Lower lobe of right lung (tissue), 2 donors: ENCODE data around the gene MAP3K2. TPM values are rescaled to one million over a fixed set of nuclear protein-coding genes. Genes with fewer than 3 reads are reported as not detected.

Source experiments
- ATAC-seq, 2 donors: fragments of 200-7000 bp; cut with Tn5 transposase; one replicate each; pipeline ENCODE4 v1.9.1; 2020 to 2022; ENCODE audit warnings: mild to moderate bottlenecking in 2 of 2, moderate library complexity in 2 of 2
- DNase-seq: peaks from one replicate; pipeline ENCODE4 v3.0.0-alpha.2; 2020
- H3K27ac ChIP-seq: fragments of 200-600 bp; one replicate; pipeline ENCODE4 v1.8.0; 2022
- H3K27me3 ChIP-seq: fragments of 200-600 bp; one replicate; pipeline ENCODE4 v1.8.0; 2022; ENCODE audit warnings: low read depth
- H3K36me3 ChIP-seq: fragments of 200-600 bp; one replicate; pipeline ENCODE4 v1.8.0; 2022; ENCODE audit warnings: mild to moderate bottlenecking
- H3K4me1 ChIP-seq: fragments of 200-600 bp; one replicate; pipeline ENCODE4 v1.8.0; 2022
- H3K4me3 ChIP-seq: fragments of 200-600 bp; one replicate; pipeline ENCODE4 v1.8.0; 2022; ENCODE audit warnings: mild to moderate bottlenecking
- H3K9me3 ChIP-seq: fragments of 200-600 bp; one replicate; pipeline ENCODE4 v1.8.0; 2022
- intact Hi-C: fragments of 100-400 bp; cut with DNase I; formaldehyde crosslinking; loops from one replicate; pipeline ENCODE4 v1.11.0; 2022
- total RNA-seq: library from RNA; stranded (reverse); fragmentation: NEBNext Ultra II Directional; extraction: Animal tissue kit (Norgen Biotek cat#: 25700); gene quantifications from one replicate; pipeline ENCODE4 v1.2.1, GENCODE V29; 2021
- TF ChIP-seq, protein P1 (sequence below): fragments of 200-600 bp; IDR thresholded peaks from one replicate; pipeline ENCODE4 v1.8.0; 2022; ENCODE audit warnings: antibody characterized with exemption, mild to moderate bottlenecking
- donor health status: DM: no; HTN: yes; CAD: no; lungs with severe emphysema.

MAP3K2 gene
- total RNA-seq, 1 donor from 2014 or later: 78.4 TPM

DNA sequence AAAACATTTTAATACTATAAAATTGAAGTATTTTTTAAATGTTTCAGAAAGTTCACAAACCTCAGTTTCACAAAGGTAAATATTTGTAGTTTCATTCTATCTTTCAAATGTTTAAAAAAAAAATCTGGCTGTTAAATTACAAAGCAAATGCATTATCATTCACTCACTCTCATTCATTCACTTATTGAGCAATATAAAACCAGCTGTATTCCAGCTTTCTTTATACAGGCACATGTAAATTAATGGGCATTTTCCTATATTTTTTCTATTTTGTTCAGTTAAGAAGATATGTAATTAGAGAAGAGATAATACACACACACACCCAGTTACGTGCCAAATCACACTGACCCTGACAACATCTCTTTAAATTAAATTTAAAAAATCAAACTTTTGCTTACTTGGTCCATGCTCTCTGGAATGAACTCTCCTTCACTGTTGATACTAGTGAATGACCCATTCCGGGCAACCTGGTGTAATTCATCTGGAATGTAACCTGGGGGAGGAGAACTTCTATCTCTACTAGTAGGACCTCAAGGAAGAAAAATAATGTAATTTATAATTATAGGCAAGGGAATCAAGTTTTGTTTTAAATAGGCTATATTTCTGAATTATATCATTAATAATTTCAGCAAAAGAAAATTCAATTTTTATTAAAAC is 61.4 kb downstream of the MAP3K2 start:
- ATAC-seq (no peak), DNase-seq (no peak)
- intact Hi-C loops: loop anchor here (10.0 kb wide), 1 partner anchor 158 kb away; no protein-coding TSS in a partner anchor
- H3K27ac ChIP-seq: no peak overlapping the region
- peaks cover 94% of the 10 kb centered on the region for H3K36me3 ChIP-seq
- no peaks in the 10 kb centered on the region for H3K4me1 ChIP-seq
- H3K4me3 ChIP-seq: no peak overlapping the region
- no peaks in the 10 kb centered on the region for H3K9me3 ChIP-seq
- no peaks in the 10 kb centered on the region for H3K27me3 ChIP-seq
- TF ChIP-seq, protein P1, sequence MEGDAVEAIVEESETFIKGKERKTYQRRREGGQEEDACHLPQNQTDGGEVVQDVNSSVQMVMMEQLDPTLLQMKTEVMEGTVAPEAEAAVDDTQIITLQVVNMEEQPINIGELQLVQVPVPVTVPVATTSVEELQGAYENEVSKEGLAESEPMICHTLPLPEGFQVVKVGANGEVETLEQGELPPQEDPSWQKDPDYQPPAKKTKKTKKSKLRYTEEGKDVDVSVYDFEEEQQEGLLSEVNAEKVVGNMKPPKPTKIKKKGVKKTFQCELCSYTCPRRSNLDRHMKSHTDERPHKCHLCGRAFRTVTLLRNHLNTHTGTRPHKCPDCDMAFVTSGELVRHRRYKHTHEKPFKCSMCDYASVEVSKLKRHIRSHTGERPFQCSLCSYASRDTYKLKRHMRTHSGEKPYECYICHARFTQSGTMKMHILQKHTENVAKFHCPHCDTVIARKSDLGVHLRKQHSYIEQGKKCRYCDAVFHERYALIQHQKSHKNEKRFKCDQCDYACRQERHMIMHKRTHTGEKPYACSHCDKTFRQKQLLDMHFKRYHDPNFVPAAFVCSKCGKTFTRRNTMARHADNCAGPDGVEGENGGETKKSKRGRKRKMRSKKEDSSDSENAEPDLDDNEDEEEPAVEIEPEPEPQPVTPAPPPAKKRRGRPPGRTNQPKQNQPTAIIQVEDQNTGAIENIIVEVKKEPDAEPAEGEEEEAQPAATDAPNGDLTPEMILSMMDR: no peak

DNA sequence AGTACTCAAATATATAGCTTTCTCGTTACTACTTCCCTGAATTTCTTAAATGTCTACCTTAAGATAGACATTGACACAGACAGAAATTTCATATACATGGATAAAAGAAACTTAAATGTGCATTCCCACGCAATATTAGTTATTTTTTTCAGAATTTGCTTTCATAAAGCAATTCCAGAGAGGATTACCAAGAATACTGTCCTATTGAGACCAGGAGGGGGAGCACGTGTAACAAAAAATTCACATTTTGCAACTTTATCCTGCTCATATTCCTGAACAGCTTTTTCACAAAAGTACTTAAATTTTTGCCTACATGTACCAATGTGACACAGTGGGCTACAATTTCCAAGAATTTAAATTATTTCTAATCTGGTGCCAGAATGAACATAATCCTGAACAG is 63.1 kb downstream of the MAP3K2 start:
- intact Hi-C loops: loop anchor here (10.0 kb wide), 1 partner anchor 160 kb away; no protein-coding TSS in a partner anchor

DNA sequence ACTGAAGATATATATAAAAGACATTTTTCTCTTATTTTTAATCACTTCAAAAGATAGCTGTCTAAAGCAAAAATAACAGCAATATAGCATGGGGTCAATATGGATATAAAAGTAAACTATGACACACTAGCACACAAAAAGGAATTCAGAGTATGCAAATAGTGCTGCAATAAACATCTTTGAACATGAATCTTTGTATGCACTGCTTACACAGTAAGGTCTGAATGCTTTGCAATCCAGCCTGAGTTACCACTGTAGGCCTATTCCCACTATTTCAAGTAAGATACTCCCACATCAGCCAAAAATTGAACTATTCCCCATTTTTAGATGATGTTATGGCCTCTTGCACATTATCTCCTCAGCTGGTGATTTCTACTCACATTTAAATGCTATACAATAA is 66.5 kb downstream of the MAP3K2 start:
- no peak for ATAC-seq
- intact Hi-C loops: loop anchor here (10.0 kb wide), 1 partner anchor 163 kb away; no protein-coding TSS in a partner anchor
- peaks cover 90% of the 10 kb centered on the region for H3K36me3 ChIP-seq

More for the DNA sequence above, 63.1 kb downstream of the MAP3K2 start:
- no peak overlapping the region for H3K27ac ChIP-seq
- ATAC-seq (no peak), DNase-seq (no peak)
- H3K4me1 ChIP-seq: no peaks in the 10 kb centered on the region
- TF ChIP-seq, protein P1: peak; percentile 50
- H3K4me3 ChIP-seq: no peak overlapping the region
- peaks cover 88% of the 10 kb centered on the region for H3K36me3 ChIP-seq
- no peaks in the 10 kb centered on the region for H3K9me3 ChIP-seq
- H3K27me3 ChIP-seq: no peaks in the 10 kb centered on the region

DNA sequence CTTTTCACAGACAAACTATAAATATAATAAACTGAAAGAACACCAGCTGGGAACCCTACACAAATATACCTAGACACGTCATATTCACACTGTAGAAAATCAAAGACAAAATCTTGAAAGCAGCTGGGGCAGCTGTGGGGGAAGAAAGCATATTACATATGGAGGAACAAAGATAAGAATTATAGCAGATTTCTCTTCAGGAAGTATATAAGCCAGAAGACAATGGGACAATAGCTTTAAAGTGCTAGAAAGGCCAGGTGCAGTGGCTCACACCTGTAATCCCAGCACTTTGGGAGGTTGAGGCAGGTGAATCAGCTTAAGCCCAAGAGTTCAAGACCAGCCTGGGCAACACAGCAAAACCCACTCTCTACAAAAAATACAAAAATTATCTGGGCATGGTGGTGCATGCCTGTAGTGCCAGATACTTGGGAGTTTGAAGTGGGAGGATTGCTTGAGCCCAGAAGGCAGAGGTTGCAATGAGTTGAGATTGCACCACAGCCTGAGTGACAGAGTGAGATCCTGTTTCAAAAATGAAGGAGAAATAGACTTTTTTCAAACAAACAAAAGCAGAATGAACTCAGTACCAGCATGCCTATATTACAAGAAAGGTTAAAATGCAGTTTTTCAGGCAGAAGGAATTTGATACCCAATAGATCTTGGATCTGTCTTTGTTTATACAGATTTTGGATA is 67.0 kb downstream of the MAP3K2 start:
- DNase-seq (no peak), ATAC-seq (no peak)
- Histone ChIP-seq H3K4me3 (no peak overlapping the region), H3K27me3 (no peaks in the 10 kb centered on the region), H3K9me3 (no peaks in the 10 kb centered on the region), H3K4me1 (no peaks in the 10 kb centered on the region), H3K27ac (no peak overlapping the region), H3K36me3 (peaks cover 90% of the 10 kb centered on the region)
- intact Hi-C loops: loop anchor here (10.0 kb wide), 1 partner anchor 164 kb away; no protein-coding TSS in a partner anchor
- TF ChIP-seq, protein P1: no peak

More for the DNA sequence above, 66.5 kb downstream of the MAP3K2 start:
- Histone ChIP-seq H3K27ac (no peak overlapping the region), H3K4me3 (no peak overlapping the region), H3K27me3 (no peaks in the 10 kb centered on the region), H3K9me3 (no peaks in the 10 kb centered on the region), H3K4me1 (no peaks in the 10 kb centered on the region)
- no peak for DNase-seq
- TF ChIP-seq, protein P1: no peak

DNA sequence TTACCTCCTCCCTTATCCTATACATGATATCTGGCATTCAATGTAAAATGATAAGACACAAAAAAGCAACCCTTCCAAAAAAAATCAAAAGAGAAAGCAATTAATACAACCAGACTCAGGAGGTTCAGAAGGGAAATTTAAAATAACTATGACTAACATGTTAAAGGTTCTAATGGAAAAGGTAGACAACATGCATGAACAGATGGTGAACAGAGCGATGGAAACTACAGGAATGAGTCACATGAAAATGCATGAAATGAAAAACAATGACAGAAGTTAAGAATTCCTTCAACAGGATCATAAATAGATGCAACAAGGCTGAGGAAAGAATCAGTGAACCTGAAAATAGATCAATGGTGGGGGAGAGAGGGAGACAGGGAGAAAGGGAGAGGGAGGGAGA is 67.7 kb downstream of the MAP3K2 start:
- ATAC-seq (no peak), DNase-seq (no peak)
- no peaks in the 10 kb centered on the region for H3K27me3 ChIP-seq
- intact Hi-C loops: loop anchor here (10.0 kb wide), 1 partner anchor 165 kb away; no protein-coding TSS in a partner anchor
- no peak overlapping the region for H3K27ac ChIP-seq
- H3K36me3 ChIP-seq: peaks cover 90% of the 10 kb centered on the region
- H3K4me1 ChIP-seq: no peaks in the 10 kb centered on the region
- no peak overlapping the region for H3K4me3 ChIP-seq
- TF ChIP-seq, protein P1: no peak
- no peaks in the 10 kb centered on the region for H3K9me3 ChIP-seq
